Adrenal gland (tissue), 12 donors: ENCODE results near the gene EHBP1. TPM values are rescaled to one million over a fixed set of nuclear protein-coding genes. Genes with fewer than 3 reads are reported as not detected.

Experiments used
- DNase-seq, 7 donors: peaks; one replicate each; pipeline ENCODE4 v3.0.0-alpha.2; 2019 to 2020
- H3K27ac ChIP-seq, 5 donors: fragments of 200-600 bp; sonication (generic) in 4 of 5; 1 replicate in 3 of 5; 2 replicates in 2 of 5; pipeline versions ENCODE4 v1.5.1 to v1.8.0; 2016 to 2020; ENCODE audit warnings: mild to moderate bottlenecking in 1 of 5
- H3K27me3 ChIP-seq: fragments of 200-600 bp; 2 replicates; pipeline ENCODE4 v1.8.0; 2021
- H3K36me3 ChIP-seq, 2 donors: fragments of 200-600 bp; replicated peaks in 1 of 2; 1 replicate in 1 of 2; 2 replicates in 1 of 2; pipeline versions ENCODE4 v1.5.1 to v1.8.0; 2018 to 2022
- H3K4me1 ChIP-seq, 2 donors: fragments of 200-600 bp; replicated peaks in 1 of 2; 1 replicate in 1 of 2; 2 replicates in 1 of 2; pipeline versions ENCODE4 v1.5.1 to v1.8.0; 2018 to 2021
- H3K4me3 ChIP-seq, 4 donors: fragments of 200-600 bp; sonication (generic) in 3 of 4; one replicate each; pipeline ENCODE4 v1.5.1; 2016 to 2018
- H3K9me3 ChIP-seq, 3 donors: fragments of 200-600 bp; sonication (generic) in 1 of 3; replicated peaks in 1 of 3; 1 replicate in 2 of 3; 2 replicates in 1 of 3; pipeline versions ENCODE4 v1.5.1 to v1.8.0; 2016 to 2021
- POLR2A ChIP-seq, 2 donors: fragments of 450-650 bp; IDR thresholded peaks; one replicate each; pipeline ENCODE4 v1.6.1; 2017; ENCODE audit warnings: antibody characterized with exemption in 2 of 2, mild to moderate bottlenecking in 2 of 2, moderate library complexity in 1 of 2
- WGBS, 4 donors: extraction: QIAGEN DNeasy Blood & Tissue Kit in 2 of 4; methylation state at CpG; one replicate each; pipeline versions ENCODE4 v1.1.5 to v1.1.7; 2013 to 2017; 5-methylcytosine and 5-hydroxymethylcytosine counted together
- intact Hi-C, 2 donors: fragments of 100-400 bp; cut with DNase I; formaldehyde crosslinking; loops; one replicate each; pipeline versions ENCODE4 v1.14.1 to v1.15.0; 2022 to 2023
- polyA plus RNA-seq, 3 donors: library from polyadenylated mRNA; stranded (reverse); fragments of 200-250 nt in 2 of 3; fragments of 350-450 nt in 1 of 3; fragmentation: Illumina TruSeq in 1 of 3; extraction: RNeasy Lipid Tissue Mini Kit (QIAGEN cat#74804) in 1 of 3; gene quantifications; one replicate each; pipeline ENCODE4 v1.2.3, GENCODE V29; 2013 to 2014
- total RNA-seq, 9 donors: library from RNA; depleted of rRNA in 4 of 9; stranded (reverse); fragments of >200 nt in 4 of 9; fragments of 120-200 nt in 1 of 9; fragmentation: NEBNext Ultra II Directional in 1 of 9; extraction: Animal tissue kit (Norgen Biotek cat#: 25700) in 1 of 9; gene quantifications; one replicate each; pipeline versions ENCODE4 v1.1.0 to v1.2.4, GENCODE V29; 2013 to 2023
- TF ChIP-seq, protein P1 (sequence below), 6 experiments: fragments of 450-650 bp in 4 of 6; fragments of 200-600 bp in 2 of 6; sonication (generic) in 1 of 6; IDR thresholded peaks; 1 replicate in 5 of 6; 2 replicates in 1 of 6; pipeline versions ENCODE4 v1.5.1 to v1.8.0; 2016 to 2021; ENCODE audit warnings: antibody characterized with exemption in 6 of 6, mild to moderate bottlenecking in 2 of 6, moderate library complexity in 1 of 6
- donor health status: healthy with polysubstance abuse.
- donor health status: Bipolar disorder and iron deficiency.
- donor health status: DM: yes; HTN: yes; CAD: no.
- donor health status: DM: no; HTN: no; CAD: no.
- donor health status: DM: no; HTN: no; CAD: no.
- donor health status: DM: yes; HTN: yes; CAD: no.

The EHBP1 gene
- total and polyA plus RNA-seq, 12 donors = 13.5 to 83.6 (median 46.3) TPM

DNA sequence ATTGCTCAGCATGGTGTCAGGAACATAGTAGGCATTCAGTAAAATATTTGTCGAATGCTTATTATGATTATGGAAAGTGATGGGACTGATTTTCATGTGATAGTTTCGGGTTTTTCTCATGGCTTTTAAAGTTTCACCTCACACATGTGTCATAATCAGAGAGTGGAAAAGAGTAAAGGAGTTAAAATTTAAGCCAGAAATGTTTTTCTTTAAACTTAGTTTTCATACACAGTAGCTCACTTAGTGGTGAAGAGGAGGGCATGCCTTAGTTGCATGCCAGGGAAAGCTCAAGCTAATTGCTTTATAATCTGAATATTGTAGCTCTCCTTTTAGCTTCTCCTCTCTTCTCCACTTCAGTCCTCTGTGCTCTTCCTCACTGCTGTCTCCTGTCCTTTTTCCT is 38.0 kb downstream of the EHBP1 start:
- H3K36me3 ChIP-seq = no peaks in the 10 kb centered on the region
- 96 to 100% (median 98%) methylated on average over 2 of the region's 2 CpGs for WGBS, 4 donors
- no peak overlapping the region for H3K27ac ChIP-seq
- no peak for DNase-seq
- H3K27me3 ChIP-seq = no peaks in the 10 kb centered on the region
- TF ChIP-seq, protein P1, sequence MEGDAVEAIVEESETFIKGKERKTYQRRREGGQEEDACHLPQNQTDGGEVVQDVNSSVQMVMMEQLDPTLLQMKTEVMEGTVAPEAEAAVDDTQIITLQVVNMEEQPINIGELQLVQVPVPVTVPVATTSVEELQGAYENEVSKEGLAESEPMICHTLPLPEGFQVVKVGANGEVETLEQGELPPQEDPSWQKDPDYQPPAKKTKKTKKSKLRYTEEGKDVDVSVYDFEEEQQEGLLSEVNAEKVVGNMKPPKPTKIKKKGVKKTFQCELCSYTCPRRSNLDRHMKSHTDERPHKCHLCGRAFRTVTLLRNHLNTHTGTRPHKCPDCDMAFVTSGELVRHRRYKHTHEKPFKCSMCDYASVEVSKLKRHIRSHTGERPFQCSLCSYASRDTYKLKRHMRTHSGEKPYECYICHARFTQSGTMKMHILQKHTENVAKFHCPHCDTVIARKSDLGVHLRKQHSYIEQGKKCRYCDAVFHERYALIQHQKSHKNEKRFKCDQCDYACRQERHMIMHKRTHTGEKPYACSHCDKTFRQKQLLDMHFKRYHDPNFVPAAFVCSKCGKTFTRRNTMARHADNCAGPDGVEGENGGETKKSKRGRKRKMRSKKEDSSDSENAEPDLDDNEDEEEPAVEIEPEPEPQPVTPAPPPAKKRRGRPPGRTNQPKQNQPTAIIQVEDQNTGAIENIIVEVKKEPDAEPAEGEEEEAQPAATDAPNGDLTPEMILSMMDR (IDR thresholded peaks at IDR 0.05) = no peak
- no peak for TF ChIP-seq POLR2A (IDR thresholded peaks at IDR 0.05)
- no peaks in the 10 kb centered on the region for H3K9me3 ChIP-seq
- no peak overlapping the region for H3K4me3 ChIP-seq
- intact Hi-C loops = no loop called here
- peaks cover 11 to 37% of the 10 kb centered on the region in 2 donors for H3K4me1 ChIP-seq

DNA sequence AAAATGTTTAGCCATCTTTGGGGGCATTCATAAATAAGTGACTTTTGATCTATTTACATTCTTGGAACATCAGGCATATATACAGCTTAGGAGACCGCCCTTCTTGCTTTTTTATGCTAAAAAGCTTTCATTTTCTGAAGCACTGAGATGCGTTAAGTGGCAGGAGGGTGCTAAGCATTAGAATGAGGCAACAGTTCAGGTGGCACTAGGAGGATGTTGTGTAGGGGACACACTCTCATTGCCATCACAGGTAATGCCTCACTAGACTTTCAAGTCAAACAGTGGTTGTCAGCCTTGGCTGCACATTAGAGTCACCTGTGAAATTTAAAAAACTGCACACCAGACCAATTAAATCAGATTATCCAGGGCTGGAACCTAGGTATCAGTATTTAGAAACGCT is 39.1 kb downstream of the EHBP1 start:
- no peak overlapping the region for H3K27ac ChIP-seq
- H3K4me3 ChIP-seq = no peak overlapping the region
- intact Hi-C loops = no loop called here
- DNase-seq = no peak
- TF ChIP-seq, protein P1 (IDR thresholded peaks at IDR 0.05) = no peak
- no peak for TF ChIP-seq POLR2A (IDR thresholded peaks at IDR 0.05)
- no peaks in the 10 kb centered on the region for H3K27me3 ChIP-seq
- peaks cover 11 to 27% of the 10 kb centered on the region in 2 donors for H3K4me1 ChIP-seq
- 93 to 97% (median 94%) methylated on average over 3 of the region's 3 CpGs for WGBS, 4 donors
- H3K36me3 ChIP-seq = no peaks in the 10 kb centered on the region
- no peaks in the 10 kb centered on the region for H3K9me3 ChIP-seq

- H3K36me3 ChIP-seq = no peaks in the 10 kb centered on the region
- H3K9me3 ChIP-seq = no peaks in the 10 kb centered on the region
- no peak overlapping the region for H3K27ac ChIP-seq
- H3K4me1 ChIP-seq = peaks cover 3 to 16% of the 10 kb centered on the region in 2 donors
- no peak for TF ChIP-seq POLR2A (IDR thresholded peaks at IDR 0.05)
- TF ChIP-seq, protein P1 (IDR thresholded peaks at IDR 0.05) = no peak
- 81 to 85% (median 83%) methylated on average over 5 of the region's 5 CpGs for WGBS, 4 donors
- no peak overlapping the region for H3K4me3 ChIP-seq
- no peak for DNase-seq
- H3K27me3 ChIP-seq = no peaks in the 10 kb centered on the region
- intact Hi-C loops = no loop called here
Observed at GRCh38 chr2:62745891-62746481, 40.5 kb downstream of the EHBP1 start.

DNA sequence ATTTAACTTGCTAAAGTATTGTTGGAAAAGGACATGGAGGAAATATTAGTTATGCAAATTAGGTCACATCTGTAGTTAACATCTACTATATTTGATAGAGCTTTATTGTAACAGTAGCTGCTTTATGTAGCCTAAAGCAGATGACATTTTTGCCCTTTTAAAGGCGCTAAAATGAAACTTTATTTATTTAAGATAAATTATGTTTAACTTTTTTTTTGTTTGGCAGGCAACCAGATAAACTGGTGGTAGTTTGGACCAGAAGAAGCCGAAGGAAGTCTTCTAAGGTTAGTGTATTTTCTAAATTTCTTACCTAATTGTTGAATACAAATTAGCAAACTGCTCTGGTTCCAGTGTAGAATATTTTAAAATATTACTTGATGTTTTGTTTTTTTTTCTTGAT is 41.7 kb downstream of the EHBP1 start:
- H3K9me3 ChIP-seq = no peaks in the 10 kb centered on the region
- TF ChIP-seq, protein P1 (IDR thresholded peaks at IDR 0.05) = no peak
- TF ChIP-seq POLR2A (IDR thresholded peaks at IDR 0.05) = no peak
- intact Hi-C loops = no loop called here
- H3K4me3 ChIP-seq = no peak overlapping the region
- H3K36me3 ChIP-seq = no peaks in the 10 kb centered on the region
- peaks cover 0 to 8% of the 10 kb centered on the region in 2 donors for H3K4me1 ChIP-seq
- WGBS, 4 donors = 76 to 86% (median 84%) methylated on average over 2 of the region's 2 CpGs
- no peak overlapping the region for H3K27ac ChIP-seq
- DNase-seq = no peak
- H3K27me3 ChIP-seq = no peaks in the 10 kb centered on the region
